Pancreas (tissue), 10 donors: ENCODE measurements around the gene BRS3. TPM values are rescaled to one million over a fixed set of nuclear protein-coding genes. Genes with fewer than 3 reads are reported as not detected.
A peak's percentile ranks its signal among the peaks of the same experiment; 100 is the strongest.

ENCODE experiments used
- ATAC-seq, 4 donors: fragments of 200-7000 bp; cut with Tn5 transposase; one replicate each; pipeline versions ENCODE4 v1.8.0 to v1.9.1; 2020; ENCODE audit warnings: mild to moderate bottlenecking in 4 of 4, moderate library complexity in 4 of 4
- DNase-seq, 6 donors: peaks; one replicate each; pipeline ENCODE4 v3.0.0-alpha.2; 2020
- FAIRE-seq: peaks from 2 replicates; lab custom pipeline; 2012; peaks lifted over from hg19 to GRCh38; lab: Jason Lieb, UNC
- H3K27ac ChIP-seq, 4 donors: fragments of 200-600 bp; sonication (generic); 1 replicate in 3 of 4; 2 replicates in 1 of 4; pipeline versions ENCODE4 v1.5.0 to v1.8.0; 2020
- H3K27me3 ChIP-seq, 4 donors: fragments of 200-600 bp; one replicate each; pipeline ENCODE4 v1.8.0; 2021
- H3K36me3 ChIP-seq, 3 donors: fragments of 200-600 bp; sonication (generic) in 1 of 3; one replicate each; pipeline versions ENCODE4 v1.5.0 to v1.8.0; 2020 to 2021
- H3K4me1 ChIP-seq, 3 donors: fragments of 200-600 bp; one replicate each; pipeline ENCODE4 v1.8.0; 2021
- H3K4me3 ChIP-seq, 4 donors: fragments of 200-600 bp; sonication (generic) in 2 of 4; one replicate each; pipeline versions ENCODE4 v1.5.0 to v1.8.0; 2020 to 2021
- H3K9me3 ChIP-seq, 4 donors: fragments of 200-600 bp; one replicate each; pipeline ENCODE4 v1.8.0; 2021
- WGBS, 2 donors: extraction: QIAGEN DNeasy Blood & Tissue Kit; methylation state at CpG; one replicate each; pipeline ENCODE4 v1.1.7; 2013; 5-methylcytosine and 5-hydroxymethylcytosine counted together
- intact Hi-C, 3 donors: fragments of 100-400 bp; cut with DNase I; formaldehyde crosslinking; loops; one replicate each; pipeline versions ENCODE4 v1.11.1 to v1.14.2; 2022
- polyA plus RNA-seq, 2 donors: library from polyadenylated mRNA; stranded (reverse); fragments of 200-250 nt; gene quantifications; one replicate each; pipeline ENCODE4 v1.2.3, GENCODE V29; 2013
- total RNA-seq, 6 donors: library from RNA; stranded (reverse); fragmentation: NEBNext Ultra II Directional in 4 of 6; extraction: Animal tissue kit (Norgen Biotek cat#: 25700) in 4 of 6; gene quantifications; one replicate each; pipeline versions ENCODE4 v1.2.1 to v1.2.4, GENCODE V29; 2021 to 2023
- TF ChIP-seq, protein P1 (sequence below), 4 donors: fragments of 200-600 bp; sonication (generic) in 3 of 4; IDR thresholded peaks; one replicate each; pipeline versions ENCODE4 v1.5.0 to v1.8.0; 2021; ENCODE audit warnings: antibody characterized with exemption in 4 of 4
- donor health status: healthy with polysubstance abuse.
- donor health status: DM: no; HTN: no; CAD: no; lungs with moderate emphysema.
- donor health status: DM: no; HTN: no; CAD: no.
- donor health status: control.
- donor health status: control.
- donor health status: Bipolar disorder and iron deficiency.
- donor health status: DM: yes; HTN: yes; CAD: no.
- donor health status: DM: no; HTN: no; CAD: no.
- donor health status: DM: no; HTN: no; CAD: no.
- donor health status: DM: yes; HTN: yes; CAD: no.

BRS3 gene
- total and polyA plus RNA-seq, 8 donors = 0.11 to 0.21 (median 0.14) TPM; not detected in 3

DNA sequence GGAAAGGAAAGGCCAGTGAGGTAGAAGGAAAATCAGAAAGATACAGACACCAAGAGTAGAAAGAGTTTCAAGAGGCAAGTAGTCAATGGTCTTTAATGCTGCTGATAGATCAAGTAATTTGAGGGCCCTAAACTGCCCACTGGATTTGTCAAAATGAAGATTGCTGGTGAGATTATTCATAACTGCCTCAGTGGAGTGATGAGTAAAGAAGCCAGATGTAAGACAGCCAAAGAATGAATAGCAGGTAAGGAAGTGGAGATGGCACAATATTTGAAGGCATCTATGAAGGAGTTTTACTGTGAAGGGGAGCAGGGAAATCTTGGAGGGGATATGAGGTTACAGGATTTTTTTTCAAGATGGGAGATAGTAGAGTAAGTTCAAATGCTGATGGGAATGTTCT, 39.8 kb upstream of the BRS3 start:
- Histone ChIP-seq H3K27ac (no peak overlapping the region), H3K4me1 (no peaks in the 10 kb centered on the region), H3K4me3 (no peak overlapping the region), H3K9me3 (no peaks in the 10 kb centered on the region), H3K27me3 (no peaks in the 10 kb centered on the region), H3K36me3 (no peaks in the 10 kb centered on the region)
- DNase-seq (no peak), ATAC-seq (no peak), FAIRE-seq (no peak)
- TF ChIP-seq, protein P1, sequence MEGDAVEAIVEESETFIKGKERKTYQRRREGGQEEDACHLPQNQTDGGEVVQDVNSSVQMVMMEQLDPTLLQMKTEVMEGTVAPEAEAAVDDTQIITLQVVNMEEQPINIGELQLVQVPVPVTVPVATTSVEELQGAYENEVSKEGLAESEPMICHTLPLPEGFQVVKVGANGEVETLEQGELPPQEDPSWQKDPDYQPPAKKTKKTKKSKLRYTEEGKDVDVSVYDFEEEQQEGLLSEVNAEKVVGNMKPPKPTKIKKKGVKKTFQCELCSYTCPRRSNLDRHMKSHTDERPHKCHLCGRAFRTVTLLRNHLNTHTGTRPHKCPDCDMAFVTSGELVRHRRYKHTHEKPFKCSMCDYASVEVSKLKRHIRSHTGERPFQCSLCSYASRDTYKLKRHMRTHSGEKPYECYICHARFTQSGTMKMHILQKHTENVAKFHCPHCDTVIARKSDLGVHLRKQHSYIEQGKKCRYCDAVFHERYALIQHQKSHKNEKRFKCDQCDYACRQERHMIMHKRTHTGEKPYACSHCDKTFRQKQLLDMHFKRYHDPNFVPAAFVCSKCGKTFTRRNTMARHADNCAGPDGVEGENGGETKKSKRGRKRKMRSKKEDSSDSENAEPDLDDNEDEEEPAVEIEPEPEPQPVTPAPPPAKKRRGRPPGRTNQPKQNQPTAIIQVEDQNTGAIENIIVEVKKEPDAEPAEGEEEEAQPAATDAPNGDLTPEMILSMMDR (IDR thresholded peaks at IDR 0.05) = no peak
- intact Hi-C loops = no loop called here

- no peak overlapping the region for H3K4me3 ChIP-seq
- H3K9me3 ChIP-seq = no peaks in the 10 kb centered on the region
- no peak overlapping the region for H3K27ac ChIP-seq
- peaks cover 0 to 6% (median 0%) of the 10 kb centered on the region in 3 donors for H3K4me1 ChIP-seq
- DNase-seq (no peak), ATAC-seq (no peak), FAIRE-seq (no peak)
- WGBS, 2 donors = 46 to 54% methylated on average over 8 of the region's 8 CpGs
- no peaks in the 10 kb centered on the region for H3K36me3 ChIP-seq
- TF ChIP-seq, protein P1 (IDR thresholded peaks at IDR 0.05) = no peak
- intact Hi-C loops = no loop called here
- H3K27me3 ChIP-seq = no peaks in the 10 kb centered on the region
Observed at GRCh38 chrX:136450050-136450830, 37.5 kb upstream of the BRS3 start.

DNA sequence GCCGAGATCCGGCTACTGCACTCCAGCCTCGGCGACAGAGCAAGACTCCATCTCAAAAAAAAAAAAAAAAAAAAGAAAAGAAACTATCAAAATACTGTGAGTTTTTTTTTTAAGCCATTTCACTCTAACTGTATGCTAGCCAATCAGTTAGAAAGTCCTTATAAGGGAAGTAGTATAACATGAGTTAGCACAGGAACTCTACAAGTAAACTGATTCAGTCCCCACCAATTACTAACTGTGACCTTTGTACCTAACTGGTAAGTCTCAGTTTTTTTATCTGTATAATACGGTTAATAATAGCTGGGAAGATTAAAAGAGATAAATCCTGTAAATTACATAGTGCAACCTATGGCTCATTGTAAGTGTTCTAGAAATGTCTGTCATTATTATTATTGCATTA, 35.1 kb upstream of the BRS3 start:
- no peaks in the 10 kb centered on the region for H3K9me3 ChIP-seq
- TF ChIP-seq, protein P1 (IDR thresholded peaks at IDR 0.05) = no peak
- ATAC-seq (peak in 2 of 4 donors; percentile 51 to 58), FAIRE-seq (no peak), DNase-seq (no peak)
- 72 to 79% methylated on average over 5 of the region's 5 CpGs for WGBS, 2 donors
- no peak overlapping the region for H3K4me3 ChIP-seq
- intact Hi-C loops = no loop called here
- no peaks in the 10 kb centered on the region for H3K36me3 ChIP-seq
- H3K27ac ChIP-seq = no peak overlapping the region
- H3K4me1 ChIP-seq = peaks cover 0 to 6% (median 0%) of the 10 kb centered on the region in 3 donors
- peaks cover 0 to 6% (median 0%) of the 10 kb centered on the region in 4 donors for H3K27me3 ChIP-seq

GRCh38 chrX:136453114-136453513, 34.6 kb upstream of the BRS3 start:
- Histone ChIP-seq H3K36me3 (no peaks in the 10 kb centered on the region), H3K27ac (no peak overlapping the region), H3K27me3 (peaks cover 0 to 6% (median 0%) of the 10 kb centered on the region in 4 donors), H3K4me3 (no peak overlapping the region), H3K9me3 (no peaks in the 10 kb centered on the region), H3K4me1 (peaks cover 0 to 6% (median 0%) of the 10 kb centered on the region in 3 donors)
- intact Hi-C loops = no loop called here
- no peak for ATAC-seq
- peak; percentile 47 for FAIRE-seq
- TF ChIP-seq, protein P1 (IDR thresholded peaks at IDR 0.05) = no peak
- DNase-seq = no peak
- WGBS, 2 donors = 45 to 56% methylated on average over 1 of the region's 1 CpG

DNA sequence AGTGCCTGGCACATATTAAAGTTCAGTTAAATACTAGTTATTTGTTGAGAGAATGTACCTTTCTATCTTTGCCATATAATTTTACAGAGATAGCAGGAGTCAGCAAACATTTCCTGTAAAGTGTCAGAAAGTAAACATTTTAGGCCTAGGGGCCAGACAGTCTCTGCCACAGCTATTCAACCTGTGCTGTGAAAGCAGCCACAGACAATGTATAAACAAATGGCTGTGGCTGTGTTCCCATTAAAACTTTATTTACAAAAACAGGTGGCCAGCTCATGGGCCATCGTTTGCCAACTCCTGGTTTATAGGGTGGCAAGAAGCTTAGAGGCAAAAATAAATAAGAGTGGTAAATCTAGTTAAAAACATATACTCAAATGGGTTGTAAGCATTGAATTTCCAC, 34.0 kb upstream of the BRS3 start:
- TF ChIP-seq, protein P1 (IDR thresholded peaks at IDR 0.05) = no peak
- intact Hi-C loops = no loop called here
- Histone ChIP-seq H3K27me3 (peaks cover 0 to 6% (median 0%) of the 10 kb centered on the region in 4 donors), H3K27ac (no peak overlapping the region), H3K9me3 (no peaks in the 10 kb centered on the region), H3K36me3 (no peaks in the 10 kb centered on the region), H3K4me3 (no peak overlapping the region), H3K4me1 (peaks cover 0 to 6% (median 0%) of the 10 kb centered on the region in 3 donors)
- WGBS, 2 donors = 17 to 24% methylated on average over 1 of the region's 1 CpG
- DNase-seq = no peak
- no peak for FAIRE-seq
- ATAC-seq = peak in 3 of 4 donors; percentile 54 to 85 (median 84)
